RWPE2 (cell line): ENCODE results near the gene SEMA3E.
"Not testable (repeated sequence)": the region's sequence is repeated elsewhere in the genome, so short reads cannot be mapped to it uniquely, and the experiment has no call there.

Experiments
- ATAC-seq: fragments of 200-7000 bp; cut with Tn5 transposase; 3 replicates; pipeline ENCODE4 v1.9.1; 2021; ENCODE audit warnings: low read depth
- DNase-seq: peaks from one replicate; pipeline ENCODE4 v3.0.0-alpha.2; 2020; ENCODE audit warnings: low spot score
- H3K27ac ChIP-seq: fragments of 450-650 bp; 2 replicates; pipeline ENCODE4 v1.5.1; 2017; ENCODE audit warnings: mild to moderate bottlenecking; ENCODE audit not compliant: poor library complexity, severe bottlenecking
- H3K27me3 ChIP-seq: fragments of 250-450 bp; sonication (Bioruptor Pico); 2 replicates; pipeline ENCODE4 v1.5.1; 2021; ENCODE audit warnings: mild to moderate bottlenecking, moderate library complexity; ENCODE audit not compliant: insufficient read depth, poor library complexity, severe bottlenecking
- H3K36me3 ChIP-seq: fragments of 250-450 bp; sonication (Bioruptor Pico); 2 replicates; pipeline ENCODE4 v1.5.1; 2020; ENCODE audit warnings: low read depth, mild to moderate bottlenecking, moderate library complexity
- H3K4me1 ChIP-seq: fragments of 250-450 bp; sonication (Bioruptor Pico); 2 replicates; pipeline ENCODE4 v1.5.1; 2021; ENCODE audit warnings: mild to moderate bottlenecking, moderate library complexity; ENCODE audit not compliant: insufficient read depth, poor library complexity, severe bottlenecking
- H3K4me3 ChIP-seq: fragments of 250-450 bp; sonication (Bioruptor Pico); 2 replicates; pipeline ENCODE4 v1.5.1; 2021; ENCODE audit warnings: mild to moderate bottlenecking, moderate library complexity; ENCODE audit not compliant: severe bottlenecking
- H3K9me3 ChIP-seq: fragments of 250-450 bp; sonication (Bioruptor Pico); 2 replicates; pipeline ENCODE4 v1.5.1; 2021; ENCODE audit warnings: mild to moderate bottlenecking, moderate library complexity; ENCODE audit not compliant: severe bottlenecking
- TF ChIP-seq, protein P1 (sequence below): fragments of 450-650 bp; IDR thresholded peaks from one replicate; pipeline ENCODE4 v1.5.1; 2017; ENCODE audit warnings: mild to moderate bottlenecking, moderate library complexity; ENCODE audit not compliant: poor library complexity, severe bottlenecking

Gene SEMA3E

DNA sequence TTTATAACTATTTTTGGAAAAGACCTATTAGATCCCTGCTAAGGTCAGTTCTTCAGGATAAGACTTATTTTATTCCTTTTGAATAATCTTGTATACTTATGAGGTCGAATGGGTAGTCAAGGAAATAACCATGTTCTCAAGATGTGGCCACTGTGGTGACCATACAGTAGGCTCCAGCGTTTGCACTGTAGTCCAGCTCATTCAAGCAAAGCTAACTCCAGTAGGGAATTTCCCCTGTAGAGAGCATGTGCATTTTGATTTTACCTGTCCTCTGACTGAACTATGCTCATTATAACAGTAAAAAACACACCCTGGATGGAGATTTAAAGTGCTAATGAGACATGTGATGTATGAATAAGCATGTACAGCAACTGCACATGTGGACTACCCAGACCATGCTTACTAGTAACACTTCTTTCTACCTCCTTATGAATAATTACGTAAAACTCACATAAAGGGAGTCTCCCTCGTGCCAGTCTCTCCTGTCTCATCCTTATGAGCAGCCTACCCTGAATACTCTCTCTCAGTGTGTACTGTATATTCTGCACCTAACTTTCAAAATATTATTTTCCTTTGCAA is 32.4 kb upstream of the SEMA3E start:
- ATAC-seq = no peak

GRCh38 chr7:83677180-83677866 is 28.4 kb upstream of the SEMA3E start:
- Histone ChIP-seq H3K27ac (no peak overlapping the region), H3K36me3 (no peaks in the 10 kb centered on the region), H3K9me3 (no peaks in the 10 kb centered on the region), H3K4me3 (no peak overlapping the region), H3K4me1 (peaks cover 5% of the 10 kb centered on the region), H3K27me3 (peaks cover 7% of the 10 kb centered on the region)
- DNase-seq (peak; percentile 88), ATAC-seq (peak; percentile 100)
- TF ChIP-seq, protein P1, sequence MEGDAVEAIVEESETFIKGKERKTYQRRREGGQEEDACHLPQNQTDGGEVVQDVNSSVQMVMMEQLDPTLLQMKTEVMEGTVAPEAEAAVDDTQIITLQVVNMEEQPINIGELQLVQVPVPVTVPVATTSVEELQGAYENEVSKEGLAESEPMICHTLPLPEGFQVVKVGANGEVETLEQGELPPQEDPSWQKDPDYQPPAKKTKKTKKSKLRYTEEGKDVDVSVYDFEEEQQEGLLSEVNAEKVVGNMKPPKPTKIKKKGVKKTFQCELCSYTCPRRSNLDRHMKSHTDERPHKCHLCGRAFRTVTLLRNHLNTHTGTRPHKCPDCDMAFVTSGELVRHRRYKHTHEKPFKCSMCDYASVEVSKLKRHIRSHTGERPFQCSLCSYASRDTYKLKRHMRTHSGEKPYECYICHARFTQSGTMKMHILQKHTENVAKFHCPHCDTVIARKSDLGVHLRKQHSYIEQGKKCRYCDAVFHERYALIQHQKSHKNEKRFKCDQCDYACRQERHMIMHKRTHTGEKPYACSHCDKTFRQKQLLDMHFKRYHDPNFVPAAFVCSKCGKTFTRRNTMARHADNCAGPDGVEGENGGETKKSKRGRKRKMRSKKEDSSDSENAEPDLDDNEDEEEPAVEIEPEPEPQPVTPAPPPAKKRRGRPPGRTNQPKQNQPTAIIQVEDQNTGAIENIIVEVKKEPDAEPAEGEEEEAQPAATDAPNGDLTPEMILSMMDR = no peak

More for the DNA sequence above, 32.4 kb upstream of the SEMA3E start:
- Histone ChIP-seq H3K9me3 (no peaks in the 10 kb centered on the region), H3K4me3 (no peak overlapping the region), H3K36me3 (no peaks in the 10 kb centered on the region), H3K27ac (no peak overlapping the region), H3K27me3 (peaks cover 3% of the 10 kb centered on the region), H3K4me1 (peaks cover 5% of the 10 kb centered on the region)
- TF ChIP-seq, protein P1 = no peak
- DNase-seq = no peak

DNA sequence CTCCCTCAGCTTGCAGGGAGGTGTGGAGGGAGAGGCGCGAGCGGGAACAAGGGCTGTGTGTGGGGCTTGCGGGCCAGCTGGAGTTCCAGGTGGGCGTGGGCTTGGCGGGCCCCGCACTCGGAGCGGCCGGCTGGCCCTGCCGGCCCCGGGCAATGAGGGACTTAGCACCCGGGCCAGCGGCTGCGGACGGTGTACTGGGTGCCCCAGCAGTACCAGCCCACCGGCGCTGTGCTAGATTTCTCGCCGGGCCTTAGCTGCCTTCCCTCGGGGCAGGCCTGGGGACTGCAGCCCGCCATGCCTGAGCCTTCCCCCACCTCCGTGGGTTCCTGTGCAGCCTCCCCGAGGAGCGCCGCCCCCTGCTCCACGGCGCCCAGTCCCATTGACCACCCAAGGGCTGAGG is 24.4 kb upstream of the SEMA3E start:
- H3K27ac ChIP-seq, H3K9me3 ChIP-seq, ATAC-seq, H3K36me3 ChIP-seq, H3K27me3 ChIP-seq, H3K4me3 ChIP-seq, H3K4me1 ChIP-seq, DNase-seq: not testable (repeated sequence)

- H3K27ac ChIP-seq = no peak overlapping the region
- DNase-seq (no peak), ATAC-seq (no peak)
- no peaks in the 10 kb centered on the region for H3K36me3 ChIP-seq
- peaks cover 4% of the 10 kb centered on the region for H3K27me3 ChIP-seq
- TF ChIP-seq, protein P1 = no peak
- H3K4me3 ChIP-seq = no peak overlapping the region
- no peaks in the 10 kb centered on the region for H3K9me3 ChIP-seq
- H3K4me1 ChIP-seq = no peaks in the 10 kb centered on the region
Measured at GRCh38 chr7:83672157-83672556, 23.2 kb upstream of the SEMA3E start.

GRCh38 chr7:83663131-83663530 is 14.2 kb upstream of the SEMA3E start:
- no peaks in the 10 kb centered on the region for H3K36me3 ChIP-seq
- TF ChIP-seq, protein P1 = no peak
- no peak for ATAC-seq
- no peak for DNase-seq
- H3K9me3 ChIP-seq = no peaks in the 10 kb centered on the region
- H3K27me3 ChIP-seq = no peaks in the 10 kb centered on the region
- H3K4me1 ChIP-seq = no peaks in the 10 kb centered on the region
- no peak overlapping the region for H3K4me3 ChIP-seq
- no peak overlapping the region for H3K27ac ChIP-seq
